GM19468 (cell line): ENCODE results near the gene MVB12B.

Experiments
- ATAC-seq: cut with Tn5 transposase; IDR thresholded peaks from one replicate; pipeline ENCODE4 v1.9.1; 2021; ENCODE audit warnings: mild to moderate bottlenecking, moderate library complexity, moderate number of reproducible peaks; ENCODE audit not compliant: unreplicated experiment; ENCODE audit errors: extremely low read depth

MVB12B gene

GRCh38 chr9:126302730-126303129, 23.9 kb upstream of the MVB12B start:
- ATAC-seq = no peak

GRCh38 chr9:126303488-126303887, 23.1 kb upstream of the MVB12B start:
- ATAC-seq = no peak

- ATAC-seq = no peak
Measured at GRCh38 chr9:126304207-126304970, 22.2 kb upstream of the MVB12B start.

- ATAC-seq = no peak
Measured at GRCh38 chr9:126304971-126305320, 21.7 kb upstream of the MVB12B start.

GRCh38 chr9:126306071-126306647, 20.5 kb upstream of the MVB12B start:
- ATAC-seq = no peak

- no peak for ATAC-seq
Measured at GRCh38 chr9:126307322-126308061, 19.1 kb upstream of the MVB12B start.

- no peak for ATAC-seq
Measured at GRCh38 chr9:126309427-126310189, 17.0 kb upstream of the MVB12B start.

GRCh38 chr9:126312584-126313551, 13.8 kb upstream of the MVB12B start:
- no peak for ATAC-seq

GRCh38 chr9:126316085-126316655, 10.5 kb upstream of the MVB12B start:
- ATAC-seq = no peak

GRCh38 chr9:126317513-126317912, 9.1 kb upstream of the MVB12B start:
- ATAC-seq = no peak

- no peak for ATAC-seq
Measured at GRCh38 chr9:126318858-126319257, 7.8 kb upstream of the MVB12B start.

- ATAC-seq = no peak
Measured at GRCh38 chr9:126319671-126320070, 7.0 kb upstream of the MVB12B start.

- ATAC-seq = no peak
Measured at GRCh38 chr9:126320158-126320922, 6.3 kb upstream of the MVB12B start.

GRCh38 chr9:126321742-126322141, 4.9 kb upstream of the MVB12B start:
- no peak for ATAC-seq

- no peak for ATAC-seq
Measured at GRCh38 chr9:126325821-126326220, 808 bp upstream of the MVB12B start.

GRCh38 chr9:126327006-126327713, 531 bp downstream of the MVB12B start:
- no peak for ATAC-seq

GRCh38 chr9:126327714-126328185, 1.1 kb downstream of the MVB12B start:
- ATAC-seq = no peak

- no peak for ATAC-seq
Measured at GRCh38 chr9:126328407-126328806, 1.8 kb downstream of the MVB12B start.
